Measurements from ENCODE around the gene TMEM79.
"Not testable (repeated sequence)": the region's sequence is repeated elsewhere in the genome, so short reads cannot be mapped to it uniquely, and the experiment has no call there.

DNA sequence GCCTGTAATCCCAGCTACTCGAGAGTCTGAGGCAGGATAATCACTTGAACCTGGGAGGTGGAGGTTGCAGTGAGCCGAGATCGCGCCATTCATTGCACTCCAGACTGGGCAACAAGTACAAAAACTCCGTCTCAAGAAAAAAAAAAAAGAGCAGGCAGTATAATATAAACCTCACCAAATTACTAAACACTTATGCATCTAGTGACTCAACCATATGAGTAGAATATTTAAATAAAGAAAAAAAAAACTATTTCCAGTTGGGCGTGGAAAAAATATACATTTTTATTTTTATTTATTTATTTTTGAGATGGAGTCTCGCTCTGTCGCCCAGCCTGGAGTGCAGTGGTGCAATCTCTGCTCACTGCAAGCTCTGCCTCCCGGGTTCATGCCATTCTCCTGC lies 39.1 kb downstream of the TMEM79 start:
- TF ChIP-seq, protein P1, sequence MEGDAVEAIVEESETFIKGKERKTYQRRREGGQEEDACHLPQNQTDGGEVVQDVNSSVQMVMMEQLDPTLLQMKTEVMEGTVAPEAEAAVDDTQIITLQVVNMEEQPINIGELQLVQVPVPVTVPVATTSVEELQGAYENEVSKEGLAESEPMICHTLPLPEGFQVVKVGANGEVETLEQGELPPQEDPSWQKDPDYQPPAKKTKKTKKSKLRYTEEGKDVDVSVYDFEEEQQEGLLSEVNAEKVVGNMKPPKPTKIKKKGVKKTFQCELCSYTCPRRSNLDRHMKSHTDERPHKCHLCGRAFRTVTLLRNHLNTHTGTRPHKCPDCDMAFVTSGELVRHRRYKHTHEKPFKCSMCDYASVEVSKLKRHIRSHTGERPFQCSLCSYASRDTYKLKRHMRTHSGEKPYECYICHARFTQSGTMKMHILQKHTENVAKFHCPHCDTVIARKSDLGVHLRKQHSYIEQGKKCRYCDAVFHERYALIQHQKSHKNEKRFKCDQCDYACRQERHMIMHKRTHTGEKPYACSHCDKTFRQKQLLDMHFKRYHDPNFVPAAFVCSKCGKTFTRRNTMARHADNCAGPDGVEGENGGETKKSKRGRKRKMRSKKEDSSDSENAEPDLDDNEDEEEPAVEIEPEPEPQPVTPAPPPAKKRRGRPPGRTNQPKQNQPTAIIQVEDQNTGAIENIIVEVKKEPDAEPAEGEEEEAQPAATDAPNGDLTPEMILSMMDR (conservative IDR thresholded peaks at IDR 0.05; ENCODE audit: low read length): not testable (repeated sequence)
- TF ChIP-seq EZH2phosphoT487 (IDR thresholded peaks at IDR 0.05; ENCODE audit: borderline replicate concordance): not testable (repeated sequence)
